GM12865 (cell line): Measurements from ENCODE around the gene TBXA2R.
"Not testable (repeated sequence)": the region's sequence is repeated elsewhere in the genome, so short reads cannot be mapped to it uniquely, and the experiment has no call there.

Experiments
- DNase-seq: peaks from one replicate; pipeline ENCODE4 v3.0.0; 2010; ENCODE audit warnings: low read depth
- H3K4me3 ChIP-seq: 2 replicates; pipeline ENCODE4 v1.5.1; 2011; ENCODE audit warnings: mild to moderate bottlenecking, low read depth, low read length, control low read depth
- TF ChIP-seq, protein P1 (sequence below): IDR thresholded peaks from 2 replicates; pipeline ENCODE4 v1.5.1; 2011; ENCODE audit warnings: low read length, control low read depth, low read depth, inconsistent platforms; ENCODE audit not compliant: insufficient read depth; ENCODE audit errors: missing control alignments

Gene TBXA2R

DNA sequence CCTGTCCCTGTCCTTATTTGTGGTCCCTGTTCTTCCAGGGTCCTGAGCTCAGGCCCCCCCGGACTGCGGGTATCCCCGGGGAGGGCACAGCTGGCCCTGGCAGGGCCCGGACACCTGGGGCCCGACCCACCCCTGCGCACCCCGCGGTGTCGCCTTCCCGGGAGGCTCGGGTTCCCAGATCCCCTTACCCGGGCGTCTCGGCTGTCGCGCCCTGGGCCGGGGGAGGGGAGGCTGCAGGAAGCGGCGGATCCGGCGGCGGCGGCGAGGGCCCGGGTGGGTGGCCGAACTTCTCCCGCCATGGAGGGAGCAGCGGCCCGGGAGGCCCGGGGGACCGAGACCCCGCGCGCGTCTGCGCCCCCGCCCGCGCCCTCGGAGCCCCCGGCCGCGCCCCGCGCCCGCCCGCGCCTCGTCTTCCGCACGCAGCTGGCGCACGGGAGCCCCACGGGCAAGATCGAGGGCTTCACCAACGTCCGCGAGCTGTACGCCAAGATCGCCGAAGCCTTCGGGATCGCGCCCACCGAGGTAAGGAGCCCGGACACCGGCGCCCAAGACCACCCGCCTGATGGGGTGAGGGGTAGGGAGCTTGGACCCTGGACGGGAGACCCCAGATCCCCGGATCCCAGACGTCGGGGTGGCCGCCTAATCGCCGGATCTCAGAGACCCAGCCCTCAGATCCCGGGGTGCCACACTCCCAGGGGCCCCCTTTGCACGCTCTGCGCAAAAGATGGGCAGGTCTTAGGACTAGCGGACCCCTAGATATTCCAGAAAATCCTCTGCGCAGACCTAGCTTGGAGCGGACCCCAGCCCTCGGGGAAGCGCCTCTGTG is 21.2 kb downstream of the TBXA2R start, which contains the start of gene GIPC3:
Gene GIPC3, plus strand, starts transcription at position 178 of the 826 bp plus-strand sequence. Its CDS starts 120 bp downstream, at position 298.
- no peak for DNase-seq
- H3K4me3 ChIP-seq: no peak within 1 kb of the TSS
- TF ChIP-seq, protein P1, sequence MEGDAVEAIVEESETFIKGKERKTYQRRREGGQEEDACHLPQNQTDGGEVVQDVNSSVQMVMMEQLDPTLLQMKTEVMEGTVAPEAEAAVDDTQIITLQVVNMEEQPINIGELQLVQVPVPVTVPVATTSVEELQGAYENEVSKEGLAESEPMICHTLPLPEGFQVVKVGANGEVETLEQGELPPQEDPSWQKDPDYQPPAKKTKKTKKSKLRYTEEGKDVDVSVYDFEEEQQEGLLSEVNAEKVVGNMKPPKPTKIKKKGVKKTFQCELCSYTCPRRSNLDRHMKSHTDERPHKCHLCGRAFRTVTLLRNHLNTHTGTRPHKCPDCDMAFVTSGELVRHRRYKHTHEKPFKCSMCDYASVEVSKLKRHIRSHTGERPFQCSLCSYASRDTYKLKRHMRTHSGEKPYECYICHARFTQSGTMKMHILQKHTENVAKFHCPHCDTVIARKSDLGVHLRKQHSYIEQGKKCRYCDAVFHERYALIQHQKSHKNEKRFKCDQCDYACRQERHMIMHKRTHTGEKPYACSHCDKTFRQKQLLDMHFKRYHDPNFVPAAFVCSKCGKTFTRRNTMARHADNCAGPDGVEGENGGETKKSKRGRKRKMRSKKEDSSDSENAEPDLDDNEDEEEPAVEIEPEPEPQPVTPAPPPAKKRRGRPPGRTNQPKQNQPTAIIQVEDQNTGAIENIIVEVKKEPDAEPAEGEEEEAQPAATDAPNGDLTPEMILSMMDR: no peak

DNA sequence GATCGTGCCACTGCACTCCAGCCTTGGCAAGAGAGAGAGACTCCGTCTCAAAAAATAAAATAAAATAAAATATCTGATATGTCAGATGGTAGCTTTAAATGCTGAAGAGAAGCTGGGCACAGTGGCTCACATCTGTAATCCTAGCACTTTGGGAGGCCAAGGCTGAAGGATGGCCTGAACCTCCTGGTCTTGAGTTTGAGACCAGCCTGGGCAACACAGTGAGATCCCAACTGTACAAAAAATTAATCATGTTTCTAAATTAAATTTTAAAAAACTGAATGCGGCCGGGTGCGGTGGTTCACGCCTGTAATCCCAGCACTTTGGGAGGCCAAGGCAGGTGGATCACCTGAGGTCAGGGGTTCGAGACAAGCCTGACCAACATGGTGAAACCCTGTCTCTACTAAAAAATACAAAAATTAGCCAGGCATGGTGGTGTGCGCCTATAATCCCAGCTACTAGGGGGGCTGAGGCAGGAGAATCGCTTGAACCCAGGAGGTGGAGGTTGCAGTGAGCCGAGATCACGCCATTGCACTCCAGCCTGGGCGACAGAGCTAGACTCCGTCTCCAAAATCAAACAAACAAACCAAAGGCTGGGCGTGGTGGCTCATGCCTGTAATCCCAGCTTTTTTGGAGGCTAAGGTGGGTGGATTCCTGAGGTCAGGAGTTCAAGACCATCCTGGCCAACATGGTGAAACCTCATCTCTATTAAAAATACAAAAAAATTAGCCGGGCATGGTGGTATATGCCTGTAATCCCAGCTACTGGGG is 22.5 kb downstream of the TBXA2R start:
- H3K4me3 ChIP-seq, DNase-seq: not testable (repeated sequence)

DNA sequence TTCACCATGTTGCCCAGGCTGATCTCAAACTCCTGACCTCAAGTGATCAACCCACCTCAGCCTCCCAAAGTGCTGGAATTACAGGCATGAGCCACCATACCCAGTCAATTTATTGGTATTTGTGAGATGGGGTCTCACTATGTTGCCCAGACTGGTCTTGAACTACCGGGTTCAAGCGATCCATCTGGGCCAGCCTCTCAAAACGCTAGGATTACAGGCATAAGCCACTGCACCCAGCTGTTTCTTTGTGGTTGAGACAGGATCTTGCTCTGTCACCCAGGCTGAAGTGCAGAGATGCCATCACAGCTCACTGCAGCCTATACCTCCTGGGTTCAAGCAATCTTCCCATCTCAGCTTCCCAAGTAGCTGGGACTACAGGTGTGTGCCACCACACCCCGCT is 24.9 kb downstream of the TBXA2R start:
- not testable (repeated sequence) for DNase-seq, H3K4me3 ChIP-seq

DNA sequence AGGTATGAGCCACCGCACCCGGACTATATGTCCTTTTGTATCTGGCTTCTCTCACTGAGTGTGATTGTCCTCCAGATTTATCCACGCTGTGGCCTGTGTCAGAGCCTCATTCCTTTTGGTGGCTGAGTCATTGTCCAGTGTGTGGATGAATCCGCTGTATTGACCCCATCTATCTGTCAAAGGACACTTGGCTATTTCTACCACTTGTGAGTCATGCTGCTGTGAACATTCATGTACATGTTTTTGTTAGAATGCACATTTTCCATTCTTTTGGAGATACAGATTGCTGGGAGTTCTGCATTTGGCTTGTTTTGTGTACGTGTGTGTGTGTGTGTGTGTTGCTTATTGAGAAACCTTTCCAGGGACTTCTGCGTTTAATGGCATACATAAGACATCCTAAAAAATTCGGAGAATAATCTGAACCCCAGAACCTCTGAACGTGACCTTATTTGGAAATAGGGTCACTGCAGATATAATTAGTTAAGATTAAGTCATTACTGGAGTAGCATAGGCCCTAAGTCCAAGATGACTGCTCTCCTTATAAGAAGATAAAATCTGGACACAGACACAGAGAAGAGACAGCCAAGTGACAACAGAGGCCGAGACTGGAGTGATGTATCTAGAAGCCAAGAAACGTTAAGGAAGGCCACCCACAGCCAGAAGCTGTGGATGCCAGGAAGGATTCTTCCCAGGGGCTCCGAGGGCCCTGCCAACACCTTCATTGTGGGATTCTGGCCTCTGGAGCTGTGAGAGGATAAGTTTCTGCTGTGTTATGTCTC is 26.3 kb downstream of the TBXA2R start:
- TF ChIP-seq, protein P1: no peak
- DNase-seq: no peak
- H3K4me3 ChIP-seq: no peak overlapping the region

DNA sequence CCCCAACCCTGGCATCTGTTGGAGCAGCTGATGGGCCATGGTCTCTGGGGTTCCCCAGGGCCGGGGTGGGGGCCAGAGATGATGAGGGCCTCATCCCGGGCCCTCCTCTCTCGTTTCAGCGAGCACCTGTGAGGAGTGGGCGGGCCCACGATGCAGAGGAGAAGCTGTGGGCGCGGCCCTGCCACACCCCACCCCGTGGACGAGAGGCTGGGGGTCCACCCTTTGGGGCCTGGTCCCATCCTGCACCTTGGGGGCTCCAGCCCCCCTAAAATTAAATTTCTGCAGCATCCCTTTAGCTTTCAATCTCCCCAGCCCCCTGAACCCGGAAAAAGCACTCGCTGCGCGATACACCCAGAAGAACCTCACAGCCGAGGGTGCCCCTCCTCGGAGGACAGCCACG is 28.3 kb downstream of the TBXA2R start:
- TF ChIP-seq, protein P1: no peak
- DNase-seq: no peak
- no peak overlapping the region for H3K4me3 ChIP-seq

DNA sequence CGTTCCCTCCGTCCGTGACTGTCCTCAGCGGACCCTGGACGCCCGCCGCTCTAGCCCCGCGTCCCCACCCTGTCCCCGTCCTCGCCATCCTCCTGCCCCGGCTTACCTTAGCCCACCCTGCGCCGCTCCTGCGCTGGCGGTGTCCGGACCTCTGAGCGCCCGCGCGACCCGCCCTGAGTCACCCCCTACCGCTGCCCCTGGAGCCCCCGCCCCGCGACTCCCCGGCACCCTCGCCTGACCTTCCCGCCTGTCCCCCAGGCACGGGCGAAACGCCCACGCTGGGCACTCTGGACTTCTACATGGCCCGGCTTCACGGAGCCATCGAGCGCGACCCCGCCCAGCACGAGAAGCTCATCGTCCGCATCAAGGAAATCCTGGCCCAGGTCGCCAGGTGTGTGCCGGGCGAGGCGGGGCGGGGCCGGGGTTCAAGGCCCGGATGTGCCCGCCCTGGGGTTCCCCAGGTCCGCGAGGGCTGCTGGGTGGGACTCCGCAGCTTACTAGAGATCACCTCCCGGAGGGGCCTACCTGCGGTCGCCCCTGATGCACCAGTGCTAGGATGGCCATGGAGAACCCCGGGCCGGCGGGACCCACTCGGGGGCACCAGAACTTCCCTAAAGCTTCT is 28.8 kb downstream of the TBXA2R start:
- TF ChIP-seq, protein P1: no peak
- no peak overlapping the region for H3K4me3 ChIP-seq
- no peak for DNase-seq

DNA sequence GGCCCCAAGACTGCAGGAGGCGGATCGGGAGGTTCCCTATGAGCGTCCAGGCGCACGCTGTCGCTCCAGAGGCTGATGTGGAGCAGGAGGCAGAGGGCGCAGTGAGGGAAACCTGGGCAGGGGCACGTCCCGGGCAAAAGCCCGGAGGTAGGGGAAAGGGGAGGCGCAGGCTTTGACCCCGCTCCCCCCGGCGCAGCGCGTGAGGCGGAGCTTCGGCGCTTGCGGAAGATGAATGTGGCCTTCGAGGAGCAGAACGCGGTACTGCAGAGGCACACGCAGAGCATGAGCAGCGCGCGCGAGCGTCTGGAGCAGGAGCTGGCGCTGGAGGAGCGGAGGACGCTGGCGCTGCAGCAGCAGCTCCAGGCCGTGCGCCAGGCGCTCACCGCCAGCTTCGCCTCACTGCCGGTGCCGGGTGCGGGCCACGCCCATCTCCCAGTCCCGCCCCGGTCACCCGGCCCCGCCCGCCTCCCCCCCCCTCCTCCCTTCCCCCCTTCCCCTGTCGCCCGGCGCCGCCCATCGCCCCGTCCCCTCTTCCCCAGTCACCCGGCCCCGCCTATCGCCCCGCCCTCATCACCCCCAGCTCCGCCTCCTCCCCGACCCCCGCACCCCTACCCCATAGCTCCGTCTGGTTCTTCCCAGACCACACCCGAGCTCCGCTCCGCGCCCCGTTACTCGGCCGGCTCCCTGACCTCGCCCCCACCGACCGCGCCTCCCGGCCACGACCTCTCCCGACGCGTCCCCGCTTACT is 29.8 kb downstream of the TBXA2R start:
- TF ChIP-seq, protein P1: no peak
- no peak overlapping the region for H3K4me3 ChIP-seq

More for the DNA sequence above, 29.8 kb downstream of the TBXA2R start:
- DNase-seq: no peak
